CD4-positive, CD25-positive, alpha-beta regulatory T cell (primary cell): Measurements from ENCODE around the gene TPPP. TPM values are rescaled to one million over a fixed set of nuclear protein-coding genes. Genes with fewer than 3 reads are reported as not detected.

Source experiments
- ATAC-seq, 2 donors: fragments of 150-1000 bp; cut with Tn5 transposase; one replicate each; pipeline ENCODE4 v1.10.0; 2021; ENCODE audit warnings: low read depth in 2 of 2, moderate number of reproducible peaks in 2 of 2, moderate library complexity in 1 of 2
- DNase-seq, 3 donors: peaks; one replicate each; pipeline versions ENCODE4 v3.0.0 to v3.0.0-alpha.2; 2012 to 2022; ENCODE audit warnings: mixed read lengths in 1 of 3
- H3K27ac ChIP-seq: one replicate; pipeline ENCODE4 v1.7.0; 2013; ENCODE audit warnings: mild to moderate bottlenecking, low read length; ENCODE audit not compliant: insufficient read depth, poor library complexity, severe bottlenecking
- H3K27me3 ChIP-seq: one replicate; pipeline ENCODE4 v1.7.0; 2013; ENCODE audit warnings: low read length; ENCODE audit not compliant: control insufficient read depth, insufficient read depth
- H3K36me3 ChIP-seq: one replicate; pipeline ENCODE4 v1.7.0; 2013; ENCODE audit warnings: mild to moderate bottlenecking, low read length, moderate library complexity; ENCODE audit not compliant: control insufficient read depth, insufficient read depth
- H3K4me1 ChIP-seq: 2 replicates; pipeline ENCODE4 v1.7.0; 2013; ENCODE audit warnings: mild to moderate bottlenecking, low read length; ENCODE audit not compliant: insufficient read depth, control insufficient read depth, poor library complexity, severe bottlenecking
- H3K4me3 ChIP-seq: one replicate; pipeline ENCODE4 v1.7.0; 2013; ENCODE audit warnings: low read depth, mild to moderate bottlenecking, low read length, moderate library complexity
- H3K9me3 ChIP-seq, 2 experiments: 1 replicate in 1 of 2; 2 replicates in 1 of 2; pipeline ENCODE4 v1.7.0; 2013; ENCODE audit warnings: low read length in 2 of 2, mild to moderate bottlenecking in 1 of 2, moderate library complexity in 1 of 2; ENCODE audit not compliant: control insufficient read depth in 2 of 2
- H3K27ac Mint-ChIP-seq, 3 donors: one replicate each; pipeline ENCODE4 v1.8.0; 2020 to 2022; ENCODE audit warnings: mild to moderate bottlenecking in 3 of 3, mixed read lengths in 3 of 3, moderate library complexity in 2 of 3
- H3K27me3 Mint-ChIP-seq: one replicate; pipeline ENCODE4 v1.8.0; 2022; ENCODE audit warnings: mild to moderate bottlenecking, mixed read lengths
- H3K36me3 Mint-ChIP-seq: one replicate; pipeline ENCODE4 v1.8.0; 2020; ENCODE audit warnings: mixed read lengths
- H3K4me1 Mint-ChIP-seq, 4 donors: one replicate each; pipeline ENCODE4 v1.8.0; 2020 to 2022; ENCODE audit warnings: mixed read lengths in 4 of 4, mild to moderate bottlenecking in 1 of 4
- H3K4me3 Mint-ChIP-seq, 4 donors: one replicate each; pipeline ENCODE4 v1.8.0; 2020 to 2022; ENCODE audit warnings: mild to moderate bottlenecking in 4 of 4, mixed read lengths in 4 of 4, moderate library complexity in 3 of 4
- H3K9me3 Mint-ChIP-seq, 7 donors: one replicate each; pipeline ENCODE4 v1.8.0; 2020 to 2022; ENCODE audit warnings: mixed read lengths in 7 of 7, mild to moderate bottlenecking in 3 of 7, moderate library complexity in 2 of 7
- polyA plus RNA-seq, 4 donors: library from polyadenylated mRNA; unstranded; fragments of 300-500 nt; fragmentation: Illumina TruSeq; gene quantifications; one replicate each; pipeline ENCODE4 v1.2.3, GENCODE V29; 2021
- total RNA-seq: library from RNA; stranded (reverse); gene quantifications from one replicate; pipeline ENCODE4 v1.2.3, GENCODE V29; 2022

The TPPP gene
- total and polyA plus RNA-seq, 5 donors from 2014 or later, result 0.03 to 12.4 (median 0.26) TPM

- no peak overlapping the region for H3K4me3 Mint-ChIP-seq
- Histone ChIP-seq H3K9me3 (no peaks in the 10 kb centered on the region), H3K27me3 (no peaks in the 10 kb centered on the region), H3K36me3 (peaks cover 23% of the 10 kb centered on the region), H3K27ac (no peak overlapping the region), H3K4me3 (no peak overlapping the region), H3K4me1 (no peaks in the 10 kb centered on the region)
- no peaks in the 10 kb centered on the region for H3K27me3 Mint-ChIP-seq
- DNase-seq (no peak), ATAC-seq (no peak)
- no peaks in the 10 kb centered on the region for H3K4me1 Mint-ChIP-seq
- H3K36me3 Mint-ChIP-seq, result peaks cover 50% of the 10 kb centered on the region
- H3K9me3 Mint-ChIP-seq, result no peaks in the 10 kb centered on the region
- H3K27ac Mint-ChIP-seq, result no peak overlapping the region
These were observed 37.7 kb downstream of the TPPP start for GRCh38 chr5:655406-655805.

- H3K4me3 ChIP-seq, result no peak overlapping the region
- Mint-ChIP-seq H3K36me3 (peaks cover 41% of the 10 kb centered on the region), H3K27ac (no peak overlapping the region), H3K27me3 (no peaks in the 10 kb centered on the region), H3K9me3 (no peaks in the 10 kb centered on the region), H3K4me1 (no peaks in the 10 kb centered on the region), H3K4me3 (no peak overlapping the region)
- no peaks in the 10 kb centered on the region for H3K9me3 ChIP-seq
- no peaks in the 10 kb centered on the region for H3K27me3 ChIP-seq
- H3K36me3 ChIP-seq, result peaks cover 20% of the 10 kb centered on the region
- H3K27ac ChIP-seq, result no peak overlapping the region
- DNase-seq (no peak), ATAC-seq (no peak)
- no peaks in the 10 kb centered on the region for H3K4me1 ChIP-seq
These were observed 38.9 kb downstream of the TPPP start for GRCh38 chr5:654071-654778.

- Histone ChIP-seq H3K4me3 (no peak overlapping the region), H3K27me3 (no peaks in the 10 kb centered on the region), H3K36me3 (peaks cover 17% of the 10 kb centered on the region), H3K9me3 (no peaks in the 10 kb centered on the region), H3K27ac (no peak overlapping the region), H3K4me1 (no peaks in the 10 kb centered on the region)
- DNase-seq (no peak), ATAC-seq (no peak)
- Mint-ChIP-seq H3K27ac (no peak overlapping the region), H3K36me3 (peaks cover 31% of the 10 kb centered on the region), H3K4me1 (no peaks in the 10 kb centered on the region), H3K4me3 (no peak overlapping the region), H3K9me3 (no peaks in the 10 kb centered on the region), H3K27me3 (no peaks in the 10 kb centered on the region)
These were observed 40.3 kb downstream of the TPPP start for GRCh38 chr5:652773-653350.

- Histone ChIP-seq H3K9me3 (no peaks in the 10 kb centered on the region), H3K27ac (no peak overlapping the region), H3K4me1 (no peaks in the 10 kb centered on the region), H3K4me3 (no peak overlapping the region), H3K36me3 (peaks cover 19% of the 10 kb centered on the region), H3K27me3 (no peaks in the 10 kb centered on the region)
- H3K27ac Mint-ChIP-seq, result no peak overlapping the region
- no peaks in the 10 kb centered on the region for H3K9me3 Mint-ChIP-seq
- no peak for ATAC-seq
- no peaks in the 10 kb centered on the region for H3K4me1 Mint-ChIP-seq
- H3K4me3 Mint-ChIP-seq, result no peak overlapping the region
- H3K27me3 Mint-ChIP-seq, result no peaks in the 10 kb centered on the region
- H3K36me3 Mint-ChIP-seq, result peaks cover 23% of the 10 kb centered on the region
- no peak for DNase-seq
These were observed 41.1 kb downstream of the TPPP start for GRCh38 chr5:652023-652515.

GRCh38 chr5:651296-652022, 41.7 kb downstream of the TPPP start:
- no peaks in the 10 kb centered on the region for H3K27me3 Mint-ChIP-seq
- no peak overlapping the region for H3K27ac Mint-ChIP-seq
- ATAC-seq (no peak), DNase-seq (no peak)
- H3K4me1 Mint-ChIP-seq, result no peaks in the 10 kb centered on the region
- Histone ChIP-seq H3K36me3 (peaks cover 21% of the 10 kb centered on the region), H3K27me3 (no peaks in the 10 kb centered on the region), H3K4me1 (no peaks in the 10 kb centered on the region), H3K4me3 (no peak overlapping the region), H3K27ac (no peak overlapping the region), H3K9me3 (no peaks in the 10 kb centered on the region)
- no peak overlapping the region for H3K4me3 Mint-ChIP-seq
- peaks cover 17% of the 10 kb centered on the region for H3K36me3 Mint-ChIP-seq
- H3K9me3 Mint-ChIP-seq, result no peaks in the 10 kb centered on the region

GRCh38 chr5:647727-648126, 45.4 kb downstream of the TPPP start:
- no peak overlapping the region for H3K4me3 Mint-ChIP-seq
- no peaks in the 10 kb centered on the region for H3K4me1 ChIP-seq
- peaks cover 14% of the 10 kb centered on the region for H3K36me3 Mint-ChIP-seq
- H3K9me3 Mint-ChIP-seq, result no peaks in the 10 kb centered on the region
- peaks cover 23% of the 10 kb centered on the region for H3K36me3 ChIP-seq
- H3K27ac ChIP-seq, result no peak overlapping the region
- no peaks in the 10 kb centered on the region for H3K27me3 ChIP-seq
- H3K27ac Mint-ChIP-seq, result no peak overlapping the region
- peaks cover 0 to 3% (median 0%) of the 10 kb centered on the region in 4 donors for H3K4me1 Mint-ChIP-seq
- ATAC-seq (no peak), DNase-seq (no peak)
- H3K27me3 Mint-ChIP-seq, result no peaks in the 10 kb centered on the region
- no peaks in the 10 kb centered on the region for H3K9me3 ChIP-seq
- no peak overlapping the region for H3K4me3 ChIP-seq

GRCh38 chr5:647311-647710, 45.8 kb downstream of the TPPP start:
- Histone ChIP-seq H3K27ac (no peak overlapping the region), H3K36me3 (peaks cover 25% of the 10 kb centered on the region), H3K4me1 (no peaks in the 10 kb centered on the region), H3K4me3 (no peak overlapping the region), H3K27me3 (no peaks in the 10 kb centered on the region), H3K9me3 (no peaks in the 10 kb centered on the region)
- Mint-ChIP-seq H3K36me3 (peaks cover 10% of the 10 kb centered on the region), H3K4me1 (peaks cover 0 to 3% (median 0%) of the 10 kb centered on the region in 4 donors), H3K27me3 (no peaks in the 10 kb centered on the region), H3K27ac (no peak overlapping the region), H3K4me3 (no peak overlapping the region), H3K9me3 (no peaks in the 10 kb centered on the region)
- DNase-seq (no peak), ATAC-seq (no peak)
